Activated CD8-positive, alpha-beta memory T cell treated with anti-CD3 and anti-CD28 coated beads, Interleukin-2, amount 10 ng/mL, durations not matched to agents 7 days and 5 days (primary cell): ENCODE data around the gene TNS3. TPM values are rescaled to one million over a fixed set of nuclear protein-coding genes. Genes with fewer than 3 reads are reported as not detected.
"Not testable (repeated sequence)": the region's sequence is repeated elsewhere in the genome, so short reads cannot be mapped to it uniquely, and the experiment has no call there.

Experiments used
- ATAC-seq: fragments of 150-1000 bp; cut with Tn5 transposase; one replicate; pipeline ENCODE4 v1.10.0; 2021; ENCODE audit warnings: moderate library complexity
- CTCF ChIA-PET: fragments of 350-600 bp; sonication (Branson Sonifier 250); formaldehyde crosslinking; loops from one replicate; lab custom pipeline; 2021; ENCODE audit warnings: antibody characterized with exemption; lab: Charles Lee
- DNase-seq: peaks from one replicate; pipeline ENCODE4 v3.0.0-alpha.2; 2020
- H3K27ac Mint-ChIP-seq: one replicate; pipeline ENCODE4 v1.8.0; 2021; ENCODE audit warnings: mild to moderate bottlenecking, mixed read lengths
- H3K27me3 Mint-ChIP-seq: one replicate; pipeline ENCODE4 v1.8.0; 2021; ENCODE audit warnings: mixed read lengths
- H3K36me3 Mint-ChIP-seq: one replicate; pipeline ENCODE4 v1.8.0; 2021; ENCODE audit warnings: mild to moderate bottlenecking, mixed read lengths
- H3K4me1 Mint-ChIP-seq: one replicate; pipeline ENCODE4 v1.8.0; 2021; ENCODE audit warnings: mixed read lengths
- H3K4me3 Mint-ChIP-seq: one replicate; pipeline ENCODE4 v1.8.0; 2021; ENCODE audit warnings: mild to moderate bottlenecking, moderate library complexity, mixed read lengths
- H3K9me3 Mint-ChIP-seq: one replicate; pipeline ENCODE4 v1.8.0; 2022; ENCODE audit warnings: low read depth, mixed read lengths
- total RNA-seq, 2 experiments: library from RNA; stranded (reverse); gene quantifications; one replicate each; pipeline ENCODE4 v1.2.3, GENCODE V29; 2021

The TNS3 gene
- total RNA-seq, 2 experiments from 2014 or later: 0.23 to 2.6 TPM

DNA sequence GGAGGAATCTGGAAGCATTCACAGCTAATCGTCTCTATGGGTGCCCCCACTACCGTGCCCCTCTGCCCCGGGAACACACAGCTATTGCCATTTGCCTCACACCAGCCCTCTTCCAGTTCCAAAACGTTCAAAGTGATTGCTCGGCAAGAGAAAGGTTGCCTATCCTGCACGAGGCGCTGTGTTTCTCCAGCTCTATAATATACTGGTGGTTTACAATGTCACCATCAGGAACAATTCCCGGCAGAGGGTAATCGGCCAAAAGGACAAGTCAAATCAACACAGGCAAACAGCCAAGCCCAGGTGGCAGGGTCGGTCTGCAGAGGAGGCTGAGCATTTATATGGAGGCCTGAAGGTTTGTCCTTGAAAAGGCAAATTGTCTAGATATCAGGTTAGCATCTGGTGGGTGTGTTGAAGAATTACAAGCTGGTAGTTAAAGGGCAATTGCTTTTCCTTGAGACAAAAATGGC is 29.2 kb upstream of the TNS3 start:
- ATAC-seq (no peak), DNase-seq (no peak)
- CTCF ChIA-PET: interaction anchor here (0.5 kb wide), 1 partner anchor 57 kb away, joined by 3 read pairs; no protein-coding TSS in a partner anchor
- Mint-ChIP-seq H3K4me3 (no peak overlapping the region), H3K36me3 (no peaks in the 10 kb centered on the region), H3K9me3 (no peaks in the 10 kb centered on the region), H3K4me1 (no peaks in the 10 kb centered on the region), H3K27me3 (no peaks in the 10 kb centered on the region), H3K27ac (no peak overlapping the region)

DNA sequence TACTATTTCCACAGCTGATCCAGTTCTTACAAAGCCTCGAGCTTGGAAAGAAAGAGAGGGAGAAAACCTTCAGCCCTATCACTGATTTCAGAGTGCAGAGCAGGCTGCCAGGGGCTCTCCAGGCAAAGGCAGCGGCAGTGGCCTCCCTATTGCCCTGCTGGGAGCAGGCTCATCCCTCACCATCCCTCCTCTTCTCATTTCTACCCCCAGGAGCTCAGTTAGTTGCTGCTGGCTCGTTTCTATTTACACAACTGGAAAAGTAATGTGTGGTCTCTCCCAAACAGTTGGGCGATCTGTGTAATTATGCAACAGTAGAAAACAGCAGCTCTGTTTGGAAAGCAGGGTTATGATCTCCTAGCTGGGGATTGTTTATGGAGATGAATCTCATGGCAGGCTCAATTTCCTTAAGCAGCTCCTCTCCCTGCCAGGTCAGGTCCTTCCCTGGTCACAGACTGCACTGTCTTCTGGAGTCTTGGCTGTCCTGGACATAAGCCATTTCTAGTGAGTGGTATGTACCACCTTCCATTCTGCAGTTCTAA is 28.7 kb upstream of the TNS3 start:
- Mint-ChIP-seq H3K27ac (no peak overlapping the region), H3K27me3 (no peaks in the 10 kb centered on the region), H3K4me1 (no peaks in the 10 kb centered on the region), H3K9me3 (no peaks in the 10 kb centered on the region), H3K4me3 (no peak overlapping the region), H3K36me3 (no peaks in the 10 kb centered on the region)
- CTCF ChIA-PET: interaction anchor here (0.5 kb wide), 1 partner anchor 57 kb away, joined by 3 read pairs; no protein-coding TSS in a partner anchor
- DNase-seq: no peak
- ATAC-seq: no peak

- no peak overlapping the region for H3K27ac Mint-ChIP-seq
Measured at GRCh38 chr7:47609803-47610452, 28.0 kb upstream of the TNS3 start.

DNA sequence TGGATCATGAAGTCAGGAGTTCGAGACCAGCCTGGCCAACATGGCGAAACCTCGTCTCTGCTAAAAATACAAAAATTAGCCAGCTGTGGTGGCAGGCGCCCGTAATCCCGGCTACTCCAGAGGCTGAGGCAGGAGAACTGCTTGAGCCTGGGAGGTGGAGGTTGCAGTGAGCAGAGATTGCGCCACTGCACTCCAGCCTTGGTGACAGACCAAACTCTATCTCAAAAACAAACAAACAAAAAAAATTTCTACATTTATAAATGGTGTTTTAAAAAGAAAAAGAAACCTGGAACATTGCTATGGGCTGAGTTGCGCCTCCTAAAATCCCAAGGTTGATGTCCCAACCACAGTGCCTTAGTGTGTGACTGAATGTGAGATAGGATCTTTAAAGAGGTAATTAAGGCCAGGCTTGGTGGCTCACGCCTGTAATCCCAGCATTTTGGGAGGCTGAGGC is 24.7 kb upstream of the TNS3 start:
- ATAC-seq, H3K36me3 Mint-ChIP-seq, H3K9me3 Mint-ChIP-seq, H3K4me3 Mint-ChIP-seq, DNase-seq, CTCF ChIA-PET, H3K27me3 Mint-ChIP-seq, H3K4me1 Mint-ChIP-seq, H3K27ac Mint-ChIP-seq: not testable (repeated sequence)

More at GRCh38 chr7:47609803-47610452, 28.0 kb upstream of the TNS3 start:
- CTCF ChIA-PET: no interaction called here
- Mint-ChIP-seq H3K36me3 (no peaks in the 10 kb centered on the region), H3K9me3 (no peaks in the 10 kb centered on the region), H3K4me1 (no peaks in the 10 kb centered on the region), H3K4me3 (no peak overlapping the region), H3K27me3 (no peaks in the 10 kb centered on the region)
- ATAC-seq: no peak
- DNase-seq: no peak

DNA sequence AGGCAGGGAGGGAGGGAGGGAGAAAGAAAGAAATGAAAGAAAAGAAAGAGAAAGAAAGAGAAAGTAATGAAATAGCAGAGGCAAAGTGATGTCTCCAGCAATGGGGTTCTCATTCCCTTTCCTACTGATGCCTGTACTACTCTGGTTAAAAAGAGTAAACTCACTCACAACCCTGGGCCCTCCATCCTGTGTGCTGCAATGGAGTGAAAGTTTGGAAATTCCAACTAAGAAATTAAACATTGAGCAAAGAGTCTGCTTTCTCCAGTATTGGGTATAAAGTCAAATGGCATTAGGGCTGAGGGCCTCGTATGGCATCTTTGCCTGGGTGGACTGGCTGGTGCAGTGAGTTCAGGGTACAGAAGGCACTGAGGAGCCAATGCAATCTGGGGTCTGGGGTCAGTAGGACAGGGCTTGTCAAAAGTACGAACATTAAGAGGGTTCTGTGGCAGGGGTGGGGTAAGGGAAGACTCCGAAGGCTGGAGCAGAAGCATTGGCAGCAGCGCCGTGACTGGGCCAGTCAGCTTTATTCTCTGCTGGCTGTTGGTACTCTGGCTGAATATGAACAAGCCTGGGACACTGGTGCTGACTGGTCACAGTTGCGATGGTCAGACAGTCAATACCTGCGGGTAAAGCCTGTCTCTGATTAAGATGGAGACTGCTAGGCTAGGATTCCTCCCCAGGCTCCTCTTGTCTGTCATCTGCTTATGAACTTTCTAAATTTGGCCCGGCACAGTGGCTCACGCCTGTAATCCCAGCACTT is 24.1 kb upstream of the TNS3 start:
- CTCF ChIA-PET: no interaction called here
- Mint-ChIP-seq H3K36me3 (no peaks in the 10 kb centered on the region), H3K9me3 (no peaks in the 10 kb centered on the region), H3K27ac (no peak overlapping the region), H3K4me3 (no peak overlapping the region), H3K4me1 (no peaks in the 10 kb centered on the region), H3K27me3 (no peaks in the 10 kb centered on the region)
- no peak for DNase-seq
- ATAC-seq: no peak

DNA sequence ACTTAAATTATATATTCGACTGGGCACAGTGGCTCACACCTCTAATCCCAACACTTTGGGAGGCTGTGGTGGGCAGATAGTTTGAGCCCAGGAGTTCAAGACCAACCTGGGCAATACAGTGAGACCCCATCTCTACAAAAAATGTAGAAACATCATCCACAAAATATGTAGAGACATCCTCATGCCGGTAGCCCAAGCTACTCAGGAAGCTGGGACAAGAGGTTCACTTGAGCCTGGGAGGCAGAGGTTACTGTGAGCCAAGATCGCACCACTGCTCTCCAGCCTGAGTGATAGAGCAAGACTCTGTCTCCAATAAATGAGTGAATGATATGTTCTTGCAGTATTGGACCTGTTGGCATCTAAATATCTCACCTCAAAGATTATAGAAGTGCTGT is 22.6 kb upstream of the TNS3 start:
- Mint-ChIP-seq H3K4me3 (no peak overlapping the region), H3K4me1 (no peaks in the 10 kb centered on the region), H3K9me3 (no peaks in the 10 kb centered on the region), H3K36me3 (no peaks in the 10 kb centered on the region), H3K27me3 (no peaks in the 10 kb centered on the region), H3K27ac (no peak overlapping the region)
- DNase-seq (no peak), ATAC-seq (no peak)
- CTCF ChIA-PET: no interaction called here

GRCh38 chr7:47603514-47604255 is 21.8 kb upstream of the TNS3 start:
- H3K4me1 Mint-ChIP-seq, H3K9me3 Mint-ChIP-seq, H3K27me3 Mint-ChIP-seq, DNase-seq, H3K27ac Mint-ChIP-seq, ATAC-seq, H3K4me3 Mint-ChIP-seq, CTCF ChIA-PET, H3K36me3 Mint-ChIP-seq: not testable (repeated sequence)

DNA sequence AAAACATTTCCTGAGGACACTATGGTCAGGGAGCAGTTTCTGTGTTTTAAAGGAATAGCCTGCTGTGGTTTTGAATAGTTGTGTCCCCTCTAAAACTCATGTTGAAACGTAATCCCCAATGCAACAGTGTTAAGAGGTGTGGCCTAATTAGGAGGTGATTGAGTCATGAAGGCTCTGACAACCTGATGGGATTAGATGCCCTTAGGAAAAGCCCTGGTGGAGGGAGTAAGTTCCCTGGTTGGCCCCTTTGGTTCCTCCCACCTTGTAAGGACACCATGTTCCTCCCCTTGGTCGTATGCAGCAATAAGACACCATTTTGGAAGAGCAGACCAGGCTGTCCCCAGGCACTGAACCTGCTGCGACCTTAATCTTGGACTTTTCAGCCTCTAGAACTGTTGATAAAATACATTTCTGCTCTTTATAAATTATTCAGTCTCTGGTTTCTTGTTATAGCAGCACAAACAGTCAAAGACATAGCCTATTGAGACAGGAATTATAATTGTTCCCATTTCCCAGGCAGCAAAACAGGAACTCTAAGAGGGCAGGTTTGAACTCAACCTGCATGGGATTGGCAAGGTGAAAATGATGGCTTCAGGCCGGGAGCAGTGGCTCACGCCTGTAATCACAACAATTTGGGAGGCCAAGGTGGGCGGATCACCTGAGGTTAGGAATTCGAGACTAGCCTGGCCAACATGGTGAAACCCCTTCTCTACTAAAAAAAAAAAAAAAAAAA is 20.5 kb upstream of the TNS3 start:
- no peaks in the 10 kb centered on the region for H3K36me3 Mint-ChIP-seq
- H3K27me3 Mint-ChIP-seq: no peaks in the 10 kb centered on the region
- DNase-seq: no peak
- no peak for ATAC-seq
- no peak overlapping the region for H3K4me3 Mint-ChIP-seq
- H3K4me1 Mint-ChIP-seq: no peaks in the 10 kb centered on the region
- CTCF ChIA-PET: no interaction called here
- H3K27ac Mint-ChIP-seq: no peak overlapping the region
- peaks cover 2% of the 10 kb centered on the region for H3K9me3 Mint-ChIP-seq

- no peak for DNase-seq
- no peak overlapping the region for H3K4me3 Mint-ChIP-seq
- no peaks in the 10 kb centered on the region for H3K27me3 Mint-ChIP-seq
- no peak for ATAC-seq
- no peaks in the 10 kb centered on the region for H3K36me3 Mint-ChIP-seq
- no peaks in the 10 kb centered on the region for H3K4me1 Mint-ChIP-seq
- CTCF ChIA-PET: no interaction called here
- peaks cover 6% of the 10 kb centered on the region for H3K9me3 Mint-ChIP-seq
- no peak overlapping the region for H3K27ac Mint-ChIP-seq
Measured at GRCh38 chr7:47601881-47602249, 20.0 kb upstream of the TNS3 start.

DNA sequence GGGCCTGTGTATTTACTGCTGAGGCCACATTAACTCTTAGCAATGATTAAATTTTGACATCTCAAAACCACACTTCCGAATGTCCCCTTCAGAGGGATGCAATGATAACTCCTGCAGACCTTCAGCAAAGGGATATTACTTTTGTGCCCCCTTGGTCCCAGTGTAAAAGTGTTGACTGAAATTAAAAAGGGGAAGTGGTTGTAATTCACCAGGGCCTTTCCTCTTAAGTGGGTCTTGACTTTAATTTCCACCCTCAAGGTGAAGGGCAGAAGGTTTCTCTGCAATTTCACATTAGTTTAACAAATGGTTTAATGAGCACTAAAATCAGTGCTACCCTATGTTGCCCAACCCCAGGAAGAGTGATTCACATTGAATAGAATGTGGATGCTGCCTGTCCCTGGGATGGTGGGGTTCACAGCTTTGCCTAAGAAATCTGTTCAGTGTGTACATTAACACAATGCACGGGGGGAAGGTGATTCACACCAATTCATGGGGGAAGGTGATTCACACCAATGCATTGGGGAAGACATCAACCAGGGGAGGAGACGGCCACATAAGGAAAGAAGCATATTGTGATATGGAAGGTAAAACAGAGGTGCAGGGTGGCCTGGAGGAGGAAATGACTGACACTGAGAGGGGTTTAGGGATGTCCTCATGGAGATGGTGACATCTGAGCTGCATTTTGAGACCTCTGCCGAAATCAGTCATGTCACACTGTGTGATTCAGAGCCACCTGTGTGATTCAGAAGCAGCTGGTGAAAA is 19.4 kb upstream of the TNS3 start:
- CTCF ChIA-PET: no interaction called here
- H3K27ac Mint-ChIP-seq: no peak overlapping the region
- ATAC-seq: no peak

GRCh38 chr7:47600199-47601118 is 18.5 kb upstream of the TNS3 start:
- Mint-ChIP-seq H3K27ac (no peak overlapping the region), H3K4me1 (no peaks in the 10 kb centered on the region), H3K4me3 (no peak overlapping the region), H3K9me3 (peaks cover 7% of the 10 kb centered on the region), H3K36me3 (no peaks in the 10 kb centered on the region), H3K27me3 (no peaks in the 10 kb centered on the region)
- ATAC-seq (no peak), DNase-seq (no peak)
- CTCF ChIA-PET: no interaction called here

More for the DNA sequence above, 19.4 kb upstream of the TNS3 start:
- Mint-ChIP-seq H3K4me3 (no peak overlapping the region), H3K4me1 (no peaks in the 10 kb centered on the region), H3K27me3 (no peaks in the 10 kb centered on the region), H3K9me3 (peaks cover 6% of the 10 kb centered on the region), H3K36me3 (no peaks in the 10 kb centered on the region)
- no peak for DNase-seq

DNA sequence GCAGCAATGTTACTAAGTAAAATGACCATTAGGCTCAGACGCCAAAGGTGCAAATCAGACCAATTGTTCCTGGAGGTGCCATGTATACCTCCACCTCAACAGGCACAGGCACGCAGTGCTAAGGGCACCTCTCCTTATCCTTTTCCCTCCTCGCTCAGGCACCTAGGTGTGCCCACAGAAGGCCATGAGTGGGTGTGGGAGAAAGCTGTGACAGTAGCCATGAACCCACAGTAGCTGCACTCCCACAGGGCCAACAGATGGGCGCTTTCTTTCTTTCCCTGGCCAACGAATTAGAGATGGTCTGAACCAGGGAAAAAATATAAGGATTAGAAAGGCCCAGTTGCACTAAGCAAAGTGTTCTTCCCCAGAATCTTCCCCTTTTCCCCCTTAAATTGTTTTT is 15.5 kb upstream of the TNS3 start:
- no peaks in the 10 kb centered on the region for H3K27me3 Mint-ChIP-seq
- no peak for ATAC-seq
- H3K27ac Mint-ChIP-seq: no peak overlapping the region
- no peaks in the 10 kb centered on the region for H3K4me1 Mint-ChIP-seq
- H3K36me3 Mint-ChIP-seq: no peaks in the 10 kb centered on the region
- DNase-seq: no peak
- H3K9me3 Mint-ChIP-seq: peaks cover 8% of the 10 kb centered on the region
- CTCF ChIA-PET: no interaction called here
- H3K4me3 Mint-ChIP-seq: no peak overlapping the region
